Urinary bladder (tissue), 4 donors: ENCODE results near the gene CCM2. TPM values are rescaled to one million over a fixed set of nuclear protein-coding genes. Genes with fewer than 3 reads are reported as not detected.

Experiments
- DNase-seq: peaks from one replicate; pipeline ENCODE4 v3.0.0-alpha.2; 2015; ENCODE audit errors: extremely low spot score
- H3K27ac ChIP-seq: one replicate; pipeline ENCODE4 v1.5.1; 2013; ENCODE audit warnings: low read depth, mild to moderate bottlenecking, moderate library complexity
- H3K36me3 ChIP-seq: one replicate; pipeline ENCODE4 v1.6.1; 2013; ENCODE audit warnings: mild to moderate bottlenecking, moderate library complexity; ENCODE audit not compliant: insufficient read depth
- H3K4me1 ChIP-seq: one replicate; pipeline ENCODE4 v1.6.1; 2013; ENCODE audit warnings: mild to moderate bottlenecking, moderate library complexity; ENCODE audit not compliant: insufficient read depth
- H3K4me3 ChIP-seq: one replicate; pipeline ENCODE4 v1.5.1; 2013; ENCODE audit warnings: low read depth, low read length
- WGBS: extraction: QIAGEN DNeasy Blood & Tissue Kit; methylation state at CpG from one replicate; pipeline ENCODE4 v1.1.7; 2013; 5-methylcytosine and 5-hydroxymethylcytosine counted together
- polyA plus RNA-seq: library from polyadenylated mRNA; stranded (reverse); fragments of 200-250 nt; gene quantifications from one replicate; pipeline ENCODE4 v1.2.3, GENCODE V29; 2013
- total RNA-seq: library from RNA; depleted of rRNA; stranded (reverse); fragments of >200 nt; gene quantifications from one replicate; pipeline ENCODE4 v1.2.3, GENCODE V29; 2014
- donor health status: healthy with polysubstance abuse.
- donor health status: healthy.

Gene CCM2
- total and polyA plus RNA-seq, 2 donors: 19.5 to 42.0 TPM

DNA sequence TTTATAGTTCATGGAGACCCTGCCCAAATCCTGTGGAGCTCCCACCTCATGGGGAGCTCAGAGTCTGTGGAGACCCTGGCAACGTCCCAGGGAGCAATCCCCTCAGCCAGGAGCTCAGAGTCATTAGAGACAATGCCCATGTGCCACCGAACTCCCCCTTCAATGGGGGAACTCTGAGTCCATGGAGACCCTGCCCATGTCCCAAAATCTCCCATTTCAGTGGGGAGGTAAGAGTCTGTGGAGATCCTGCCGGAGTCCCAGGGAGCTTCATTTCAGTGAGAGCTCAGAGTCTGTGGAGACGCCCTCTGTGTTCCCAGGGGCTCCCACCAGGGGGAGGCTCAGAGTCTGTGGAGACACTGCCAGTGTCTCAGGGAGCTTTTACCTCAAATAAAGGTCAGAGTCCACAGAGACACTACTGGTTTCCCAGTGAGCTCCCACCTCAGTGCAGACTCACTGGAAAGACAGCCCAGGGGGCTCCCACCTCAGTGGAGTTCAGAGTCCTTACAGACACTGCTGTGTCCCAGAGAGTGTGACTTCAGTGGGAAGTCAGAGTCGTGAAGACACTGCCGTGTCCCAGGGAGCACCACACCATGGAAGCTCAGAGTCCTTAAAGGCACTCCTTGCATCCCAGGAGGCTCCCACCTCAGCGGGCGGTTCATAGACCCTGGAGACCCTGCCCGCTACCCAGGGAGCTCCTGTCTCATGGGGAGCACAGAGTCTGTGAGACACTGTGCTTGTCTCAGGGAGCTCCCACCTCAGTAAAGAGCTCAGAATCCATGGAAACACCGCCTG, 26.2 kb upstream of the CCM2 start:
- H3K4me3 ChIP-seq: no peak overlapping the region
- WGBS: 74% methylated on average over 10 of the region's 10 CpGs
- no peaks in the 10 kb centered on the region for H3K4me1 ChIP-seq
- DNase-seq: no peak
- no peak overlapping the region for H3K27ac ChIP-seq
- H3K36me3 ChIP-seq: no peaks in the 10 kb centered on the region

DNA sequence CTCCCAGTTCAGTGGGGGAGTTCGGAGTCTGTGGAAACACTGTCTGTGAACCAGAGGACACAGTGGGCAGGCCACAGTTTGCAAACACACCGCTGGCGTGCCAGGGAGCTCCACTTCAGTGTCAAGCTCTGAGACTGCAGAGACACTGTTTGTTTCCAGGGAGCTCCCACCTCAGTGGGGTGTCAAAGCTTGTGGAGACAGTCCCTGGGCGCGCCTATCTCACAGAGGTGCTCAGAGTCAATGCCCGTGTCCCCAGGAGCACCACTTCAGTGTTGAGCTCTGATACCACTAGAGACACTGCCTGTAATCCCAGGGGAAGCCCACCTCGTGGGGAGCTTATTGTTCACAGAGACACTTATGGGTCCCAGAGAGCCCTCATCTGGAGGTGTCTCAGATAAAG, 25.5 kb upstream of the CCM2 start:
- H3K4me3 ChIP-seq: no peak overlapping the region
- DNase-seq: no peak
- WGBS: 82% methylated on average over 7 of the region's 7 CpGs
- no peaks in the 10 kb centered on the region for H3K4me1 ChIP-seq
- H3K36me3 ChIP-seq: no peaks in the 10 kb centered on the region
- H3K27ac ChIP-seq: no peak overlapping the region

DNA sequence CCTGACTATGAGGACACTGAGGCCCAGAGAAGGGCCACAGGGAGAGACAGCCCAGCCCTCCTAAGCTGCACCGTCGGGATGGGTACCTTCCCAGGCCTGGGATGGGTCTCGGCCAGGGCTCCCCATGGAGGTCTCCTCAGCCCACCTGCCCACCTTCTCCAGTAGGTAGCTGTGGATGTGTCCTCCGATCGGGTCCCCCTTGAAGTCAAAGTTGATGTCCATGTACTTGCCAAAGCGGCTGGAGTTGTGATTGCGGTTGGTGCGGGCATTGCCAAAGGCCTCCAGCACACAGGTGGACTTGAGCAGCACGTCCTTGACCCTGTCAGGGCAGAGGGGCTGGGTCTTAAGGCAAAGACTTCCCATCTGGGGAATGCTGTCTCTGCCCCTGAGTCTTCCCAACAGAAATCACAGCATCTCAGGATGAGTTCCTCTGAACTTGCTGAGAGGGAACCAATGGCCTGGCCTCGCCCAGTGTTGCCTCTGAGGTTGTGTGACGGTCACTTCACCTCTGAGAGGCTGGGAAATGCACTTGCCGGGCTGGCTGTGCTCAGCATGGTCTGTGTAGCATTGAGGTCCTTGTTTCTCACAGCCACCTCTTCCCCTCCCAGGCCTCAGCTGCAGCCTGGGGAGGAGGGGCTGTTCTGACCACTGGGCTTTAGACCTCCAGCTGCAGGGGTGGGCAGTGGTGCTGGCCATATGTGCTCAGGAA, 24.5 kb upstream of the CCM2 start:
- no peak overlapping the region for H3K27ac ChIP-seq
- no peaks in the 10 kb centered on the region for H3K36me3 ChIP-seq
- no peak overlapping the region for H3K4me3 ChIP-seq
- no peak for DNase-seq
- no peaks in the 10 kb centered on the region for H3K4me1 ChIP-seq
- 94% methylated on average over 12 of the region's 12 CpGs for WGBS

DNA sequence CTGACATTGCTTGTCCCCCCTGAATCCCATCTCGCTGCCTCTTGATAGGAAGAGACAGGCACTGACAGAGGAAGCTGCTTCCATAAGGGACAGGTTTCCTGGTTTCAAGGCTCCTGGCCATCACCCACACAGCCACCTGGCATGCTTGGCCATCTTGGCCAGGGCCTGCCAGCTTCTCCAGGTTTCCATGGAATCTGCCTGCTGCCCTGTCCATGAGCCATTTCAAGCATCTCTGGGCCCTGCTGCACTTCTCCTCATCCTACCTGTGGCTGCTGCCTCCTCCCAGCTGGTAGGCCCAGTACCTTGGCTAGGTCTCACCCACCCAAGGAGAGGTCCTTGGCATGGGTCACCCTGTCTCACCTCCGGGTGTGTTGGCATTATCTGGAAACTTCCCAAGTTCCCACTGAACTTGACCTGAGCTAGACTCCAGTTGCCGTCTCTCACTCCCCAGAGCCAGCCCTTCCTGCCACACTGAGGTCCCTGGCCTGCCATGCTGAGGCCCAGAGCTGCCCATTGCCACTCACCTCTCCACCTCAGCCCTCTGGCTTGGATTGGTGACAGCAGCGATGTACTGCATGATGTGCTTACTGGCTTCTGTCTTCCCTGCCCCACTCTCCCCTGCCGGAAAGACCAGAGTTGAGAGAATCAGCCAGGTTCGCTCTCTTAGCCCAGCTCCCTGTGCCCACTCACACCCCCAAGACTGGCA, 23.8 kb upstream of the CCM2 start:
- no peak overlapping the region for H3K27ac ChIP-seq
- no peak for DNase-seq
- WGBS: 96% methylated on average over 6 of the region's 6 CpGs
- no peaks in the 10 kb centered on the region for H3K4me1 ChIP-seq
- H3K4me3 ChIP-seq: no peak overlapping the region
- no peaks in the 10 kb centered on the region for H3K36me3 ChIP-seq

DNA sequence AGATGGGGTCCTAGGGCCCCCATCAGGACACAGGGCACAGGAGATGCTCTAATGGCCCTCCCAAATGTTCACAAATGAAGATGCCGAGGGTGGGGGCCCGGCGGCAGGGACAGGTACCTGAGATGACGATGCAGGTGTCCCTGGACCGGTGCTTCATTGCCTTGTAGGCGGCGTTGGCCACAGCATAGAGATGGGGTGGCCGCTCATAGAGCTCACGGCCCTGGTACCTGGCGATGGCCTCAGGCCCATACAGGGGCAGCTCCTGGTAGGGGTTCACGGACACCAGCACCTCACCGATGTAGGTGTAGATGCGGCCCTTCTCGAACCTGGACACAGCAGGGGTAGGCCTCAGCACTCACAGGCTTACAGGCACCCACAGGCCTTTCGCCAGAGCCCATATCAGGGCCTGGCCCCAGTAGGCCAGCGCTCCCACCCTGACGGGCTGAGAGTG, 23.2 kb upstream of the CCM2 start:
- no peaks in the 10 kb centered on the region for H3K4me1 ChIP-seq
- WGBS: 96% methylated on average over 17 of the region's 17 CpGs
- no peaks in the 10 kb centered on the region for H3K36me3 ChIP-seq
- DNase-seq: no peak
- no peak overlapping the region for H3K4me3 ChIP-seq
- no peak overlapping the region for H3K27ac ChIP-seq

DNA sequence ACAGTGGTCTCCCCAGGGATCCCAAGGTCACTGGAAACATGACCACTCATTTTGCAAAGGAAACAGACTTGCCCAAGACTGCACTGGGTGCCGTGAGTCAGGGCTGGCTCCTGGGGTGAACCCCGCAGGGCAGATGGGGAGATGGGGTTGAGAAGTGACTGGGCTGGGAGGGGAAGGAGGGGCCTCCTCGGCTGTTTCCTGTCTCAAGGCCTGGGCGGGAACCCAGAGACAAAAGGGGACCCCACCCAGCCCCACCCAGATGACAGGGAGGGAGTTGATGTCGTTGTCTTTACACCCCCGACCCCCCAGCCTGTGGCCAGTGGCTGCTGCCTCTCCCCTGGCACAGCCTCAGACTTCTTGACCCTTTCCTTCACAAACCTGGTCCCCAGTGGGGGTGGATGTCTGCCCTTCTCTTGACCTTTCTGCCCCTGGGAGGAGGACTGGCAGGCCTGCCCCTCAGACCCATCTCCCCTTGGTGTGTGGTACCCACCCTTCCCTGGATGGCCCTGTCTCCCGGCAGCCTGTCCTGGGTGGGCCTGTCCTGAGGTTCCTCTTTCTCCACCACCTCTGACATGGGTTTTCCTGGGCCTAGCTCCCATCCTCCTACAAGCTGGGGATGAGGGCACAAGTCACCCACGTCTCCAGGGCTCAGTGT, 22.6 kb upstream of the CCM2 start:
- 60% methylated on average over 8 of the region's 8 CpGs for WGBS
- no peak overlapping the region for H3K27ac ChIP-seq
- H3K4me3 ChIP-seq: no peak overlapping the region
- no peak for DNase-seq
- H3K4me1 ChIP-seq: no peaks in the 10 kb centered on the region
- H3K36me3 ChIP-seq: no peaks in the 10 kb centered on the region

DNA sequence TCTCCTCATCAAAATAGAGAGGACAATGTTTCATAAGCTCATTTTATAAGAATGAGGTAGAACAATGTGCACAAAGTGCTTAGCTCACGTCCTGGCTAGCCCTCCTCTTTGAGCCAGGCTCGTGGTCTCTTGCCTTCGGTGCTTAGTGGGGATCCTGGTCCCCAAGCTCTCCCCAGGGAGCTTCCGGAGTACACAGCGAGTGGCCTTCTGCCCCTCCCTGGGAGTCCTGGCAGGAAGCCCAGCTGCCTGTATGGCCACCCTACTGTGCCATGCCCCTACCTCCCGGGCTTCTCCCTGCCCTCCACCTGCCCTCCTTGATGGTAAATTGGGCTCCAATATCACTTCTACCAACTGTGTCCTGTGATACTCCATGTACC, 22.1 kb upstream of the CCM2 start:
- DNase-seq: no peak
- 74% methylated on average over 6 of the region's 6 CpGs for WGBS

DNA sequence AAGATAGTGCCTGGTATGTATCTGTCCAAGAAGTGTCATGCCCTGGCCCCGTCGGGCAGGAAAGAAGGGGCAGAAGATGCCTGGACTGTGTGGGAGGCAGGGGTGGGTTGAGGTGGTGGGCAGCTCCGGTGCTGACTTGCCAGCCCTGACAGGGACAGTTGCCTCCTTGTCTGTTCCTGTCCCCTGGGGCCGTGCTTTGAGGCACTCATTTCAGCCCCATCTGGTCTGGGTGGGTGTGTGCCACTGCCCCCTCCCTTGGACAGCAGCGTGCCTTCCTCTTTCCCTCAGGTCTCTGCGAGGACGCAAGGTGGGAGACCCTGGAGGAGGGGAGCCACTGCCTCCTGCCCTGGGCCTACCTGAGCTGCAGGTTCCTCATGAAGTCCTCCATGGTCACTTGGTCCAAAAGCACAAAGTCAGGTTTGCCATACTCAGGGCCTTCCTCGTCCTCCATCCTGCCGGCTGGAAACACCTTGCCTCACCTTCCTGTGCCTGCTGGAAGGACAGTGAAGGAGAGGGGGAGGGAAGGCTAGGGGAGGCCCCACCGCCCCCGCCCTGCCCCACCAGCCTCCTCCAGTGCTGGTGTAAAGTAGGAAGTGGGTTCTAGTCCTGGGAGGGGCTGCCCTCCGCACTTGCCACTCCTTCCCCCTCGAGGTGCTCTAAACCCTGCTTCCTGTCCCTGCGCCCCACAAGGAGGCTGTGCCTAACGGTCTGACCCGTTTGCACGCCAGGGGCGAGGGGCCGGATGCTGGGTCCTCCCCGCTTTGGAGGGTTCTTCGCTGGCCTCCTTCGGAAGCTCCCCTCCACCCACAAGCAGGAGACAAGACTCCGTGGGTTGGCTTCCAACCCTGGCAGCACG, 21.3 kb upstream of the CCM2 start, which contains the start of gene MYO1G:
Gene MYO1G, minus strand, starts transcription at position 505 of the 856 bp plus-strand sequence. Its CDS starts 54 bp downstream, at position 451.
- H3K4me3 ChIP-seq: no peak within 1 kb of the TSS
- 75% methylated on average over 24 of the region's 24 CpGs for WGBS
- no peak for DNase-seq

More for the DNA sequence above, 22.1 kb upstream of the CCM2 start:
- H3K36me3 ChIP-seq: no peaks in the 10 kb centered on the region
- no peak overlapping the region for H3K27ac ChIP-seq
- no peak overlapping the region for H3K4me3 ChIP-seq
- H3K4me1 ChIP-seq: no peaks in the 10 kb centered on the region

DNA sequence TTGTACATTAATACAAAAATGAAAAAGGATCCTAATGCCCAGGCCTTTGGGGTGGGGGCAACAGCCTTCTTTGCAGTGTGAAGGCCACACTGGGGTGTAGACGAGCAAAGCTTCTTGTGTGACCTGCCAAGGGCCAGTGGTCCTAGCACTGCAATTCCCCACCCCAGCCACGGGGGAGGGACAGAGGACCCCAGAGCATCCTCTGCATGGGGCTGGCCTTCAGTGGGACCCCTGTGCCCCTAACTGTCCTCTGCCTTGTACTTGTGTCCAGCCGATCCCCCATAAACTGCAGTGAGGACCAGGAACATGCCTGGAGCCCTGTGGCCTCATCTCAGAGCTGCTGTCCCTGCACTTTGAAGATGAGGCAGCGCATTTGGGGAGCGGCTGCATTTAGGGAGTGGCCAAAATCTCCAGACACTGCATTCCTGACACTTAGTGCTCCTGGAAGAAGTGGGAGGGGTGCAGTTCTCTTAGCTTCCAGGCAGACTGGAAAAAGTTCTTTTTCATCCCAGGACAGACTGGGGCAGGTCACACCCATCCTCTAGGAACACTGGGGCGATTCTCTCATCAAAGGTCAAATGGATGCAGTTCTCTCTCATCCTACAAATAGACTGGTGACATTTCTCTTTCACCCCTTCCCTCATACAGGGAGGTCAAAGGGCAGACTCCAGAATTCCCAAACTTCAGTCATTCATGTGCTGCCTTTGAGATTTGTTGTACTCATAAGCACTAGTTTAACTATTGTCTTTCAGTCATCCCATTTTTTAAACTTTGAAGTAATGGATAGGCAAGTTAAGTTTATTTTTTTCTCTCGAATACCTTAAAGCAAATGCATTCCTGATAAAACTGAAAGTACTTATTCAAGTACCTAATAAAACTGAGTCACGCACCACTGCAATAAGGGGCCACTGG, 20.3 kb upstream of the CCM2 start:
- 70% methylated on average over 8 of the region's 8 CpGs for WGBS
- Histone ChIP-seq H3K4me3 (no peak overlapping the region), H3K4me1 (no peaks in the 10 kb centered on the region), H3K27ac (no peak overlapping the region), H3K36me3 (no peaks in the 10 kb centered on the region)
- DNase-seq: no peak

More for the DNA sequence above, 21.3 kb upstream of the CCM2 start, which contains the start of gene MYO1G:
- Histone ChIP-seq H3K36me3 (no peaks in the 10 kb centered on the region), H3K4me1 (no peaks in the 10 kb centered on the region), H3K27ac (no peak within 1 kb of the TSS)

DNA sequence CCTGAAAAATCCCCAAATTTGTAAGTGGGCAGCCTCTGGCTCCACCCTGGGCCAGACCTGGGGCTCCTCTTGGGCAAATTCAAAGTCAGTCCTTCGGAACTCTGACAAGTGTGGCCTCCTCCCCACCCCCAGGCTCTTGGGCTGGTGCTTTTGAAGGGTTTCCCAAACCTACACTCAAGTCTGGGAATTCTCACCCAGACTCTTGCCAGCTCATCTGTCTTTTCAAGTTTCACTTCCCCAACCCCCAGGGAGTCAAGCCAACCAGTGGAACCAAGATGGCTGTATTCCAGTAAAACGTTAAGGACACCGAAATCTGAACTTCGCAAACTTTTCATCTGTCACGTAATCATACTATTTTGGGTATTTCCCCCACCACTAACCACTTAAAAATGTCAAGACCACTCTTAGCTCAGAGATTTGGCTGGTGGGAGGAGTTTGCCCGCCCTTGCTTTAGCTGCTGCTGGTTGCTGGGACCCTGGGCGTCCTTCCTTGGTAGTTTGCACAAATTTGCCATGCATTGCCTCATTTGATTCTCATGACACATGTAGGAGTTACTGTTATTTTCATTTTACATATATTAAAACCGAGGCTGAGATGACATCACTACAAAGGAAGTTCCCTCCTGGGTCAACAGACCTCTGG, 19.5 kb upstream of the CCM2 start:
- DNase-seq: no peak
- Histone ChIP-seq H3K36me3 (no peaks in the 10 kb centered on the region), H3K4me1 (no peaks in the 10 kb centered on the region), H3K27ac (no peak overlapping the region), H3K4me3 (no peak overlapping the region)
- 62% methylated on average over 8 of the region's 8 CpGs for WGBS

DNA sequence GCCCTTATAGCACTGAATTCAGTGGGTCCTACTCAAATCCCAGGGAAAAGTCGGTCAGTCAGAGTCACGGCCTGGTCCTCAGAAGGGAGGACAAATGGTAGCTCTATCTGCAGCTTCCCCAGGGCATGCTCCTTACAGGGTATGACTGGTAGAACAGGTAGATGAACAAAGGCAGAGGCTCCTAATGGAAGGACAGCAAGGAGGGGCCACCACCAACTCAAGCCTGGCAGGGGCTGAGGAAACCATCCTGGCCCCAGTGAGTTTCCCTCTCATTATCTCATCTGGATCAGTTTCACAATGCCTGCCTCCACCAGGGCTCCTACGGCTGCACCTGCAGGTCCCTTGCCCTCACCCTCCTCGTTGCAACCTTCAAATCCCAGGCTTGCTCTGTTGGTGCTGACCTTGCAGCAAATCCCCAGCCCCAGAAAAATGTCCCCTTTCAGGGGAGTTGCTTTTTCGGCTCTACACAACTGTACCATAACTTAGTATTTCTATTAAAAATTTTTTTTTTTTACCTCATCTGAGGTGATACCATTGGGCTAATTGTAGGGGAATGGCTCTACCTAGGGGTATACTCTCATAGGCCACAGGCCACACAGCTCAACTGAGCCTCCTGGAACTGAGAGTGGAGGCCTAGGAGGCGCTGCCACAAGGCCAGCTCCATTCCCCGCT, 18.8 kb upstream of the CCM2 start:
- 83% methylated on average over 7 of the region's 7 CpGs for WGBS
- no peak overlapping the region for H3K4me3 ChIP-seq
- H3K4me1 ChIP-seq: no peaks in the 10 kb centered on the region
- DNase-seq: no peak
- H3K27ac ChIP-seq: no peak overlapping the region
- no peaks in the 10 kb centered on the region for H3K36me3 ChIP-seq
